COLO668 (cell line): Measurements from ENCODE around the gene TADA1.
A peak's percentile ranks its signal among the peaks of the same experiment; 100 is the strongest.
"Not testable (repeated sequence)": the region's sequence is repeated elsewhere in the genome, so short reads cannot be mapped to it uniquely, and the experiment has no call there.

ENCODE experiments used
- DNase-seq: peaks from one replicate; lab custom pipeline; 2025; ENCODE audit not compliant: unreplicated experiment; lab: John Stamatoyannopoulos, UW

Gene TADA1

GRCh38 chr1:166895766-166896165 is 19.7 kb upstream of the TADA1 start:
- DNase-seq: no peak

- no peak for DNase-seq
Measured at GRCh38 chr1:166889776-166890175, 13.7 kb upstream of the TADA1 start.

- no peak for DNase-seq
Measured at GRCh38 chr1:166888373-166889111, 12.5 kb upstream of the TADA1 start.

- no peak for DNase-seq
Measured at GRCh38 chr1:166884971-166885370, 8.9 kb upstream of the TADA1 start.

- DNase-seq: peak; percentile 74
Measured at GRCh38 chr1:166884040-166884642, 8.1 kb upstream of the TADA1 start.

- no peak for DNase-seq
Measured at GRCh38 chr1:166882893-166883292, 6.8 kb upstream of the TADA1 start.

- not testable (repeated sequence) for DNase-seq
Measured at GRCh38 chr1:166878173-166878917, 2.3 kb upstream of the TADA1 start.

- no peak for DNase-seq
Measured at GRCh38 chr1:166876540-166876838, 425 bp upstream of the TADA1 start.

- no peak for DNase-seq
Measured at GRCh38 chr1:166875302-166875733, 746 bp downstream of the TADA1 start.

- DNase-seq: no peak
Measured at GRCh38 chr1:166874464-166874863, 1.6 kb downstream of the TADA1 start.

- DNase-seq: no peak
Measured at GRCh38 chr1:166870584-166870983, 5.5 kb downstream of the TADA1 start.

GRCh38 chr1:166869318-166870099 is 6.6 kb downstream of the TADA1 start:
- no peak for DNase-seq

- DNase-seq: no peak
Measured at GRCh38 chr1:166868639-166869038, 7.4 kb downstream of the TADA1 start.

- no peak for DNase-seq
Measured at GRCh38 chr1:166865926-166866325, 10.1 kb downstream of the TADA1 start.

GRCh38 chr1:166859597-166859996 is 16.5 kb downstream of the TADA1 start:
- no peak for DNase-seq

- no peak for DNase-seq
Measured at GRCh38 chr1:166858726-166859419, 17.2 kb downstream of the TADA1 start.

GRCh38 chr1:166857995-166858394 is 18.1 kb downstream of the TADA1 start:
- DNase-seq: no peak

- DNase-seq: no peak
Measured at GRCh38 chr1:166855558-166855957, 20.5 kb downstream of the TADA1 start.

GRCh38 chr1:166852918-166853317 is 23.1 kb downstream of the TADA1 start:
- DNase-seq: no peak

GRCh38 chr1:166849135-166849534 is 26.9 kb downstream of the TADA1 start:
- no peak for DNase-seq

GRCh38 chr1:166848193-166848592 is 27.9 kb downstream of the TADA1 start:
- no peak for DNase-seq
